ENCODE results near the gene KCNIP4. TPM values are rescaled to one million over a fixed set of nuclear protein-coding genes. Genes with fewer than 3 reads are reported as not detected.

Gene KCNIP4
- total and polyA plus RNA-seq, 9 of the 15 experiments (the other 6 are each of a cell fraction or from before 2014, with no cell fraction given) = 0.25 to 0.41 TPM; not detected in 7

- in situ Hi-C loops (cut with MboI) = no loop called here
- no peak for FAIRE-seq
- TF ChIP-seq E2F8 (IDR thresholded peaks at IDR 0.05; ENCODE audit: low read depth, partially characterized antibody) (no peak), ZNF384 (IDR thresholded peaks at IDR 0.05; ENCODE audit: low read depth, low read length) (0 out of 2 replicates have a peak, but pooled peaks have one; percentile 10), RAD21 (CRISPR knock-in tag; conservative IDR thresholded peaks at IDR 0.05 in 1 of 2, IDR thresholded peaks at IDR 0.05 in 1 of 2) (0 out of 4 replicates have a peak, but pooled peaks of 1 of the 2 experiments have one; percentile 9), ZNF507 (tag; conservative IDR thresholded peaks at IDR 0.05) (no peak), KHSRP (IDR thresholded peaks at IDR 0.05) (no peak), CHD4 (IDR thresholded peaks at IDR 0.05; ENCODE audit: insufficient read depth, insufficient replicate concordance, low read depth, low read length, poor library complexity, severe bottlenecking) (no peak), CTCF (IDR thresholded peaks at IDR 0.05 in 2 of 3, conservative IDR thresholded peaks at IDR 0.05 in 1 of 3; ENCODE audit: insufficient read depth in 2 of 3, low read depth in 1 of 3, low read length in 3 of 3) (peak in 2 of 3 experiments; percentile 22 to 34; a peak in 2 of 6 replicates), ARID3B (CRISPR knock-in tag; IDR thresholded peaks at IDR 0.05; ENCODE audit: borderline replicate concordance) (no peak), RFX7 (CRISPR knock-in tag; IDR thresholded peaks at IDR 0.05) (no peak), ELF2 (CRISPR knock-in tag; IDR thresholded peaks at IDR 0.05) (no peak), PTRF (tag; IDR thresholded peaks at IDR 0.05) (no peak)
Measured at GRCh38 chr4:21469438-21470300, 478.9 kb downstream of the KCNIP4 start.

More at GRCh38 chr4:21469438-21470300, 478.9 kb downstream of the KCNIP4 start:
- Histone ChIP-seq H3K9me3 (replicated peaks; ENCODE audit: control insufficient read depth, insufficient read depth, low read depth, low read length) (no peaks in the 10 kb centered on the region), H4K20me1 (replicated peaks; ENCODE audit: control insufficient read depth, insufficient read depth, low read length) (no peaks in the 10 kb centered on the region), H3K9ac (ENCODE audit: insufficient read depth in 1 of 2, low read depth in 2 of 2, low read length in 2 of 2) (no peak overlapping the region), H3K36me3 (ENCODE audit: control insufficient read depth, insufficient read depth, low read length) (no peaks in the 10 kb centered on the region), H3K27ac (ENCODE audit: extremely low read depth, low read depth, low read length) (no peak overlapping the region), H3K79me2 (ENCODE audit: control insufficient read depth, insufficient read depth, low read length) (no peaks in the 10 kb centered on the region), H3K9me1 (ENCODE audit: control insufficient read depth, insufficient read depth, low read length) (no peaks in the 10 kb centered on the region), H3K4me1 (replicated peaks in 1 of 2; ENCODE audit: control insufficient read depth in 2 of 2, insufficient read depth in 2 of 2, low read length in 2 of 2) (no peaks in the 10 kb centered on the region), H3K4me3 (no peak overlapping the region), H3K27me3 (ENCODE audit: control insufficient read depth in 2 of 2, insufficient read depth in 2 of 2, low read length in 2 of 2) (no peaks in the 10 kb centered on the region), H2AFZ (ENCODE audit: low read depth, low read length) (no peak overlapping the region), H3K4me2 (ENCODE audit: insufficient read depth, low read length) (no peak overlapping the region)
- intact Hi-C loops (cut with micrococcal nuclease) = loop anchor here (5.0 kb wide), 1 partner anchor 697 kb away; no protein-coding TSS in a partner anchor
- DNase-seq (ENCODE audit: extremely low read depth in 1 of 4, low spot score in 3 of 4) (no peak), ATAC-seq (no peak)
- no TSS peak for BruUV-seq (replicated peaks)
- WGBS (ENCODE audit: insufficient coverage, low coverage, missing lambda C conversion rate) = 1% methylated on average over 9 of the region's 9 CpGs
- ChIA-PET POLR2A (no interaction called here), CTCF (ENCODE audit: low intra/inter-chr PET ratio) (no interaction called here)
